ENCODE results near the gene RGS11.
"Not testable (repeated sequence)": the region's sequence is repeated elsewhere in the genome, so short reads cannot be mapped to it uniquely, and the experiment has no call there.

DNA sequence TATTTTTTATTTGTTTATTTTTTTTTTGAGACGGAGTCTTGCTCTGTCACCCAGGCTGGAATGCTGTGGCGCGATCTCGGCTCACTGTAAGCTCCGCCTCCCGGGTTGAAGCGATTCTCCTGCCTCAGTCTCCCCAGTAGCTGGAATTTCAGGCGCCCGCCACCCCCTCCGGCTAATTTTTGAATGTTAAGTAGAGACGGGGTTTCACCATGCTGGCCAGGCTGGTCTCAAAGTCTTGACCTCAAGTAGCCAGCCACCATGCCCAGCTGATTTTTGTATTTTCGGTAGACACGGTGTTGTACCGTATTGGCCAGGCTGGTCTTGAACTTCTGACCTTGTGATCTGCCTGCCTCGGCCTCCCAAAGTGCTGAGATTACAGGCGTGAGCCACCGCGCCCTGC lies 45.4 kb downstream of the RGS11 start:
- not testable (repeated sequence) for TF ChIP-seq CTCF, POLR2A (IDR thresholded peaks at IDR 0.05)

All from esophagus squamous epithelium (tissue), 4 donors.